Gastrocnemius medialis (tissue), 4 donors: ENCODE data around the gene ERI3.

Experiments
- POLR2A ChIP-seq, 2 donors: fragments of 450-650 bp; IDR thresholded peaks; one replicate each; pipeline ENCODE4 v1.6.1; 2017; ENCODE audit warnings: antibody characterized with exemption in 2 of 2, mild to moderate bottlenecking in 2 of 2, moderate library complexity in 2 of 2
- TF ChIP-seq, protein P1 (sequence below), 5 experiments: fragments of 450-650 bp in 3 of 5; fragments of 200-600 bp in 2 of 5; sonication (generic) in 2 of 5; IDR thresholded peaks in 4 of 5; conservative IDR thresholded peaks in 1 of 5; 1 replicate in 4 of 5; 2 replicates in 1 of 5; pipeline ENCODE4 v1.5.1; 2016 to 2019; ENCODE audit warnings: antibody characterized with exemption in 5 of 5, mild to moderate bottlenecking in 3 of 5, moderate library complexity in 3 of 5

- TF ChIP-seq POLR2A (IDR thresholded peaks at IDR 0.05): no peak
- TF ChIP-seq, protein P1, sequence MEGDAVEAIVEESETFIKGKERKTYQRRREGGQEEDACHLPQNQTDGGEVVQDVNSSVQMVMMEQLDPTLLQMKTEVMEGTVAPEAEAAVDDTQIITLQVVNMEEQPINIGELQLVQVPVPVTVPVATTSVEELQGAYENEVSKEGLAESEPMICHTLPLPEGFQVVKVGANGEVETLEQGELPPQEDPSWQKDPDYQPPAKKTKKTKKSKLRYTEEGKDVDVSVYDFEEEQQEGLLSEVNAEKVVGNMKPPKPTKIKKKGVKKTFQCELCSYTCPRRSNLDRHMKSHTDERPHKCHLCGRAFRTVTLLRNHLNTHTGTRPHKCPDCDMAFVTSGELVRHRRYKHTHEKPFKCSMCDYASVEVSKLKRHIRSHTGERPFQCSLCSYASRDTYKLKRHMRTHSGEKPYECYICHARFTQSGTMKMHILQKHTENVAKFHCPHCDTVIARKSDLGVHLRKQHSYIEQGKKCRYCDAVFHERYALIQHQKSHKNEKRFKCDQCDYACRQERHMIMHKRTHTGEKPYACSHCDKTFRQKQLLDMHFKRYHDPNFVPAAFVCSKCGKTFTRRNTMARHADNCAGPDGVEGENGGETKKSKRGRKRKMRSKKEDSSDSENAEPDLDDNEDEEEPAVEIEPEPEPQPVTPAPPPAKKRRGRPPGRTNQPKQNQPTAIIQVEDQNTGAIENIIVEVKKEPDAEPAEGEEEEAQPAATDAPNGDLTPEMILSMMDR (IDR thresholded peaks at IDR 0.05 in 4 of 5, conservative IDR thresholded peaks at IDR 0.05 in 1 of 5): no peak
These were observed 4.3 kb upstream of the ERI3 start for GRCh38 chr1:44359234-44359935.
